C4-2B (cell line): ENCODE results near the gene CECR2.
"Not testable (repeated sequence)": the region's sequence is repeated elsewhere in the genome, so short reads cannot be mapped to it uniquely, and the experiment has no call there.

ENCODE experiments used
- H3K27ac ChIP-seq: fragments of 450-650 bp; 2 replicates; pipeline ENCODE4 v1.5.1; 2017
- ZFX ChIP-seq: fragments of 450-650 bp; IDR thresholded peaks from 2 replicates; pipeline ENCODE4 v1.6.1; 2017
- TF ChIP-seq, protein P1 (sequence below): fragments of 450-650 bp; conservative IDR thresholded peaks from 2 replicates; pipeline ENCODE4 v1.5.1; 2017; ENCODE audit warnings: mild to moderate bottlenecking

The CECR2 gene

DNA sequence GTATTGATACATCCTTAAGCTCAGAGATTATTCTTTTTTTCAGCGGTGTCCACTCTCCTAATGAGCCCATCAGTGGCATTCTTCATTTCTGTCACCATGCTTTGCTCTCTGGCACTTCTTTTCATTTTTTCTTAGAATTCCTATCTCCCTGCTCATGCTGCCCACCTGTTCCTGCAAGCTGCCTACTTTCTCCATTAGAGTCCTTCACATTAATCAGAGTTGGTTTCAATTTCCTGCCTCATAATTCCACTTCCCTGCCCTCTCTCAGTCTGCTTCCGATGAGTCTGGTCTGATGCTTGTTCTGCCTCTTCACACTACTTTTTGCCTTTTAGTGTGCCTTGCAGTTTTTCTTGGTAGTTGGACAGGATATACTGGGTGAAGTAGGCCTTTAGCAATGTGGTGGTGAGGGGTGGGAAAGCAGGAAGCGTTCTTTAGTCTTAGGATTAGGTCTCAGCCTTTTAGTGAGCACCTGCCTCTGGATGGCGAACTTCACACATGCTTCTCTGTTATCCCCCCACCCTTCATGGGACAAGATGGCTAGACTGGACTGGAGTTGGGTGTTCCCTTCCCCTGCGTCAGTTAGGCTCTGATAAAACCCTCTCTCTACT, 53.6 kb downstream of the CECR2 start:
- H3K27ac ChIP-seq, result no peak overlapping the region
- TF ChIP-seq, protein P1, sequence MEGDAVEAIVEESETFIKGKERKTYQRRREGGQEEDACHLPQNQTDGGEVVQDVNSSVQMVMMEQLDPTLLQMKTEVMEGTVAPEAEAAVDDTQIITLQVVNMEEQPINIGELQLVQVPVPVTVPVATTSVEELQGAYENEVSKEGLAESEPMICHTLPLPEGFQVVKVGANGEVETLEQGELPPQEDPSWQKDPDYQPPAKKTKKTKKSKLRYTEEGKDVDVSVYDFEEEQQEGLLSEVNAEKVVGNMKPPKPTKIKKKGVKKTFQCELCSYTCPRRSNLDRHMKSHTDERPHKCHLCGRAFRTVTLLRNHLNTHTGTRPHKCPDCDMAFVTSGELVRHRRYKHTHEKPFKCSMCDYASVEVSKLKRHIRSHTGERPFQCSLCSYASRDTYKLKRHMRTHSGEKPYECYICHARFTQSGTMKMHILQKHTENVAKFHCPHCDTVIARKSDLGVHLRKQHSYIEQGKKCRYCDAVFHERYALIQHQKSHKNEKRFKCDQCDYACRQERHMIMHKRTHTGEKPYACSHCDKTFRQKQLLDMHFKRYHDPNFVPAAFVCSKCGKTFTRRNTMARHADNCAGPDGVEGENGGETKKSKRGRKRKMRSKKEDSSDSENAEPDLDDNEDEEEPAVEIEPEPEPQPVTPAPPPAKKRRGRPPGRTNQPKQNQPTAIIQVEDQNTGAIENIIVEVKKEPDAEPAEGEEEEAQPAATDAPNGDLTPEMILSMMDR, result no peak
- TF ChIP-seq ZFX, result no peak

DNA sequence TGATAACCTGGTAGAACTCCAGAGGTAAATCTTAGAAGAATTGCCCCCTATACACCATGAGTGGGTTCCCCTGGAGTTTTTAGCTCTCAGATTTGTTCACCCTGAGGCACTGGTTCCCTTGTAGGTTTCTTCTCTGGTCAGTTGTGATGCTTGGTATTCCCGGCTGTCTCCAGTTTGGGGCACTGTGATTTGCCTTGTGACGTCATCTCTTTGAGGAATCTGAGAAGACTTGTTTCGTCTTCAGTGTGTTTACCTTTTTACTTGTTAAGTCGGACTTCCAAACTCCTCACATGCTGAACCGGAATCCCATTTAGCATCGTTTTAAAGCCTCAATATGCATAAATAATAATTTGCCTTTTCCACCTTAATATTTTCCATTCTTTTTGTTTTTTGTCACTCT, 54.4 kb downstream of the CECR2 start:
- no peak for TF ChIP-seq ZFX
- TF ChIP-seq, protein P1, result no peak
- H3K27ac ChIP-seq, result no peak overlapping the region

DNA sequence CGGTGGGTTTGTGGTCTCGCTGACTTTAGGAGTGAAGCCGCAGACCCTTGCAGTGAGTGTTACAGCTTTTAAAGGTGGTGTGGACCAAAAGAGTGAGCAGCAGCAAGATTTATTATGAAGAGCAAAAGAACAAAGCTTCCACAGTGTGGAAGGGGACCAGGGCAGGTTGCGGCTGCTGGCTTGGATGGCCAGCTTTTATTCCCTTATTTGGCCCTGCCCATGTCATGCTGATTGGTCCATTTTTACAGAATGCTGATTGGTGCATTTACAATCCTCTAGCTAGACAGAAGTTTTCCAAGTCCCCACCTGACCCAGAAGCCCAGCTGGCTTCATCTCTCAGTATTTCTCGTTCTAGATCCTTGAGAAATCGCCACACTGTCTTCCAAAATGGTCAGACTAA, 58.3 kb downstream of the CECR2 start:
- not testable (repeated sequence) for H3K27ac ChIP-seq

DNA sequence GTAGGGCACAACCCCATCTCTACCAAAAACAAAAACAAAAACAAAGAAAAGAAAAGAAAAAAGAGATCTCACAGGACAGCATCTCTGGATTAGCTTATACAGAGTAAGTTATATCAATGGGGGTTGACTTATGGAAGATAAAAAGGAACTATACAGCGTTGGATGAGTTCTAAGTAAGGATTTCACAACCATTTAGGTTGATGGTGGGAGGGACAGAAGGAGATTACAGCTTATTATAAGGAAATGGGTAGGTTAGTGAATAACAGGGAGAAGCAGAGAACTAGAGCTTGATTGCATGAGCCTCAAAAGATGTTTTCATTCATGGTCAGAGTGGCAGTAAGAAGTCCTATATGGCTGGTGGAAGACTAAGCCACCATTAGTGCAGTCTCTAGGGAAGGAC, 60.3 kb downstream of the CECR2 start:
- TF ChIP-seq, protein P1, result no peak
- TF ChIP-seq ZFX, result no peak
- H3K27ac ChIP-seq, result no peak overlapping the region

DNA sequence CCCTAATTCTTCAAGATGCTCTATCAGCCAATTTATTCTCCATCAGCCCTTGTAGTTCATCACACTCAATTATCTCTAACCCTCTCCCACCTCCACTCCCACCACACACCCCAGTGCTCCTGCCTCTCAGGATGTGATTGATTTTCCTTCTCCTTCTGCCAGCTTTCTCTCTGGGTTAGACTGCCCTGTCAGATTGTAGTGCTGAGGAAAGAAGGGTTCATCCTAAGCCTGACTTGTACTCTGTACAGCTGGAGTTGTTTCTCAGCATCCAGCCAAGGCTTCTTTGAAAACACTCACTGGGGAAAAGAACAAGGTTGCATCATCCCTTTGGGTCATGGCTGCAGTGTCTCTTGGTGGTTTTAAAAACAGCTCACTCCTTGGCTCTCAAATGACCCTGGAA, 61.2 kb downstream of the CECR2 start:
- TF ChIP-seq, protein P1, result no peak
- TF ChIP-seq ZFX, result no peak
- no peak overlapping the region for H3K27ac ChIP-seq

DNA sequence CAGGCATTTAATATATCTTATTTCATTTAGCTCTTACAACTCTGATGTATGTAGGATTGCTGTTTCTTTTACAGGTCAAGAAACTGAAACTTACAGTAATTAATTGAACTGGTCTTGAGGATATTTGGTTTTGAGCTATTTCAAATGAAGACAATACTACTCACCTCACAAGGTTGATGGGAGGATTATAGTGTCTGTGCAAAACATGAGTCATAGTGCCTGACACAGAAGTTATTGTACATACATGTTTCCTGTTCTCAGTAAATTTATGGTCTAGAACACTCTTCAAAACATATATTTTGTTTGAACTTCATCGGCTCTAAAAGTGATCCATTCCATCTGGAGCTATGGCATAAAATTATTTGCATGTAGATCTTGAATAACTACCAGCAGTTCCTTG, 61.9 kb downstream of the CECR2 start:
- H3K27ac ChIP-seq, result no peak overlapping the region
- no peak for TF ChIP-seq ZFX
- TF ChIP-seq, protein P1, result no peak

DNA sequence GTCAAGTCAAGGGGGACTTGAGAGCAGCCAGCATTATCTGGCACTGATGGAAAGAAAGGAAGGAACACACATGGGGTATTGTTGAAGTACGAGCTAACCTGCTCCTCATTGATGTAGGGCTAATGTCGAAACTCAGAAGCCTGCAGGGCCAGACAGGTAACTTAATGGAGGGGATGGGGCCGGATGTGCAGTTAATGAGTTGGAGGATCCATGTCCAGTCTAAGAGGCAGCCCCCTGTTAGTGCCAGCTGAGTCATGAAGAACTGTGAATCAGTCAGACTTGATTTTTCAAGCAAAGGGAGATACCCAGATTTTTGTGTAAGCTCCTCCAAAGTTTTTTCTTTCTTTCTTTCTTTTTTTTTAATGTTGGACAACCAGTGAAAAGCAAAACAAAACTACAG, 65.6 kb downstream of the CECR2 start:
- TF ChIP-seq, protein P1, result no peak
- no peak for TF ChIP-seq ZFX
- no peak overlapping the region for H3K27ac ChIP-seq

DNA sequence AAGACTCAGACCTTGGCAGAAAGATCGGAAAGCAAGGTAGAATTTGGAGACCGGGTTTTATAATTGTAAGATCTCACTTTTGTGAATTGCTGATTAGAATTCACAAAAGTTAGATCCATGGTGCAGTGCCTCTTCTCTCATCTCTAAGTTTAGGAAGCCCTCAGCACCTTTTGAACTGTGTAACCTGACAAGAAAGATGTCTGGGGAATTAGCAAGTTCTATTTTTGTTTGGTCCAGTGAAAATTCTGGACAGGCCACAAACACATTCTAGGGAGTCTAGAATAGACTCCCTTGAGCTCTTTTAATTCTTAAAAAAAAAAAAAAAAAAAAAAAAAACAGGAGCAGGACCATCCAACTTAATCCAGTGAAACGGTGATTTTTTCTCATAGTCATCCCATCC, 66.1 kb downstream of the CECR2 start:
- TF ChIP-seq, protein P1, result no peak
- no peak for TF ChIP-seq ZFX
- H3K27ac ChIP-seq, result no peak overlapping the region
